Measurements from ENCODE around the gene MEGF11. TPM values are rescaled to one million over a fixed set of nuclear protein-coding genes. Genes with fewer than 3 reads are reported as not detected.

The MEGF11 gene
- polyA plus RNA-seq, 1 experiment, result 0.04 TPM

DNA sequence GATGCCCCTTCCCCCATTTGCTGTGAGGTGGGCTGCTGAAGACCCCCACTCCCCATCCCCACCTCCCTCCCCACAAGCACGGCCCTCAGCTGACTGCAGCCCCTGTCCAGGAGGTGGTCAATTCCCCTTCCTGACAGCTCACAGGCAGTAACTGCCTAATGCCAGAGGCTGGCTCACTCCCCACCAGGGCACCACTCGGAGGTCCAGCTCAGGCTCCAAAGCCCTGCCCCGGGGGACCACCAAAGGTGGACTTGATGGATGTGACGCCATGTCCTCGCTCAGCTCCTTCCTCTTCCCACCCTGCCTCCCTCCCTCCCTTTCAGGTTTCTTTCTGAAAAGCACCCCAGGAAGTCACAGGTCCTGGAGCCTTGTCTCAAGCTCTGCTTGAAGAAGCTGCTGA lies 82.8 kb downstream of the MEGF11 start:
- CTCF ChIA-PET, result no interaction called here

DNA sequence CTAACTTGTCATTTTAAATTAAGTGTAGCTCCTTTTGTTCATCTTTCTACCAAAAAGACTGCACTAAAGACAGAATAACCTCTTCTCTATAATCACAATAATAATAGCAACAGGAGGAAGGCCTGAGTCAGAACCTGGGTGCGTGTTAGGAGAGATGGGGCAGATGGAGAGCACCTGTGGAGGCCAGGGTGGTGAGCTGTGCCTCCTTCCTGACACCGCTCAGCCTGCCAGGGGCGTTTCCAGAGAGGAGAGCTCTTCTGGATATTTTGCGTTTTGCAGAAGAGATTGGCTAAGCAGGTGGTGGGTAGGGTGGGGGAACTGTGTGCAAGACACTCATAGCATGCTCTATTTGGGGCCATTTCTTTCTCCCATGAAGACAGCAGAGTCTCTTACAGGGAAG lies 83.5 kb downstream of the MEGF11 start:
- H3K27me3 ChIP-seq (ENCODE audit: control insufficient read depth, insufficient read depth, low read length), result peaks cover 7% of the 10 kb centered on the region
- no peak overlapping the region for H3K4me3 ChIP-seq (ENCODE audit: low read depth, low read length)
- ChIA-PET POLR2A (interaction anchor here (0.5 kb wide), 1 partner anchor 25 kb away, joined by 3 read pairs; no protein-coding TSS in a partner anchor), CTCF (interaction anchor here (0.6 to 0.7 kb wide), 2 partner anchors 12 to 14 kb away, joined by 3 to 4 read pairs; no protein-coding TSS in a partner anchor)
- no peak for DNase-seq (ENCODE audit: low read depth)
- no peaks in the 10 kb centered on the region for H3K36me3 ChIP-seq (ENCODE audit: control insufficient read depth, insufficient read depth, low read length)
- TF ChIP-seq, protein P1, sequence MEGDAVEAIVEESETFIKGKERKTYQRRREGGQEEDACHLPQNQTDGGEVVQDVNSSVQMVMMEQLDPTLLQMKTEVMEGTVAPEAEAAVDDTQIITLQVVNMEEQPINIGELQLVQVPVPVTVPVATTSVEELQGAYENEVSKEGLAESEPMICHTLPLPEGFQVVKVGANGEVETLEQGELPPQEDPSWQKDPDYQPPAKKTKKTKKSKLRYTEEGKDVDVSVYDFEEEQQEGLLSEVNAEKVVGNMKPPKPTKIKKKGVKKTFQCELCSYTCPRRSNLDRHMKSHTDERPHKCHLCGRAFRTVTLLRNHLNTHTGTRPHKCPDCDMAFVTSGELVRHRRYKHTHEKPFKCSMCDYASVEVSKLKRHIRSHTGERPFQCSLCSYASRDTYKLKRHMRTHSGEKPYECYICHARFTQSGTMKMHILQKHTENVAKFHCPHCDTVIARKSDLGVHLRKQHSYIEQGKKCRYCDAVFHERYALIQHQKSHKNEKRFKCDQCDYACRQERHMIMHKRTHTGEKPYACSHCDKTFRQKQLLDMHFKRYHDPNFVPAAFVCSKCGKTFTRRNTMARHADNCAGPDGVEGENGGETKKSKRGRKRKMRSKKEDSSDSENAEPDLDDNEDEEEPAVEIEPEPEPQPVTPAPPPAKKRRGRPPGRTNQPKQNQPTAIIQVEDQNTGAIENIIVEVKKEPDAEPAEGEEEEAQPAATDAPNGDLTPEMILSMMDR (IDR thresholded peaks at IDR 0.05; ENCODE audit: insufficient read depth, low read depth, low read length), result no peak

More for the DNA sequence above, 82.8 kb downstream of the MEGF11 start:
- TF ChIP-seq, protein P1 (IDR thresholded peaks at IDR 0.05; ENCODE audit: insufficient read depth, low read depth, low read length), result no peak
- DNase-seq (ENCODE audit: low read depth), result no peak
- Histone ChIP-seq H3K4me3 (ENCODE audit: low read depth, low read length) (no peak overlapping the region), H3K27me3 (ENCODE audit: control insufficient read depth, insufficient read depth, low read length) (peaks cover 10% of the 10 kb centered on the region), H3K36me3 (ENCODE audit: control insufficient read depth, insufficient read depth, low read length) (no peaks in the 10 kb centered on the region)
- POLR2A ChIA-PET, result interaction anchor here (0.5 kb wide), 1 partner anchor 26 kb away, joined by 3 read pairs; no protein-coding TSS in a partner anchor

DNA sequence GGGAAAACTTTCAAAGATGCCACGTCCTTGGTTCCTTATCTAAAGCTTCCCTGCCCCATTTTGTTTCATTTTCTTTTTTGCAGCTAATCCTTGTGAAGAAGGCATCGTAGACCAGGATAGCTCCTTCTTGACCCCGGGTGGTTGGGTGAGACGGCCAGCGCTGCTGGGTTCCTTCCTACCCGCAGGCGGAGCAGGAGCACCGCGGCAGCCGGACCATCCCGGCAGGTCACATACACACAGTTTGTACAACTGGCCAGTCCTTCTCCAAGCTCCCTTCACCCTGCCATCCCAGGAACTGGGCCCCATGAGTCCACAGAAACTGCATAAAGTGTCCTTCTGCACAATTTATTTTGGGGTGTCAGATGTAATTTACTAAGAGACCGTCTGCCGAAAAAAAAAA lies 83.9 kb downstream of the MEGF11 start:
- CTCF ChIA-PET, result interaction anchor here (0.6 to 0.7 kb wide), 2 partner anchors 11 to 15 kb away, joined by 3 to 4 read pairs; no protein-coding TSS in a partner anchor
- TF ChIP-seq, protein P1 (IDR thresholded peaks at IDR 0.05; ENCODE audit: insufficient read depth, low read depth, low read length), result no peak
- H3K36me3 ChIP-seq (ENCODE audit: control insufficient read depth, insufficient read depth, low read length), result no peaks in the 10 kb centered on the region
- H3K27me3 ChIP-seq (ENCODE audit: control insufficient read depth, insufficient read depth, low read length), result peaks cover 7% of the 10 kb centered on the region
- DNase-seq (ENCODE audit: low read depth), result no peak
- no peak overlapping the region for H3K4me3 ChIP-seq (ENCODE audit: low read depth, low read length)
- POLR2A ChIA-PET, result no interaction called here

DNA sequence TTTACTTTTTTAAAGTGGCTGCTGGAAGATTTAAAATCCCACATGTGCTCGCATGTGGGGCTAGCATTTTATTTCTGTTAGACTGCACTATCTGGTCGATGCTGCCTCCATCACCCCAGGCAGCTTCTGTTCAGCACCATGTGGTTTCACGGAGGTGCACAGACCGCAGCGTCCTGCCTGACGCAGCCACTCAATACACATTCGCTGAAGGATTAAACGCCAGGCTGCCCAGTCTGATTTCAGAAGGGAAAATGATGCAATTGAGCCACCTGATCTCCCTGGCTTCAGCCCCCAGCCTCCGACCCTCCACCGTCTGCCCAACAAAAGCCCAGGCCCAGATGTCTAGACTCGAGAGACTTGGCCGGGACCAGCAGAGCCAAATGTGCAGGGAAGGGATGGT lies 84.5 kb downstream of the MEGF11 start:
- ChIA-PET CTCF (no interaction called here), POLR2A (no interaction called here)
- peaks cover 6% of the 10 kb centered on the region for H3K27me3 ChIP-seq (ENCODE audit: control insufficient read depth, insufficient read depth, low read length)
- TF ChIP-seq, protein P1 (IDR thresholded peaks at IDR 0.05; ENCODE audit: insufficient read depth, low read depth, low read length), result no peak
- H3K4me3 ChIP-seq (ENCODE audit: low read depth, low read length), result no peak overlapping the region
- no peaks in the 10 kb centered on the region for H3K36me3 ChIP-seq (ENCODE audit: control insufficient read depth, insufficient read depth, low read length)
- DNase-seq (ENCODE audit: low read depth), result no peak

DNA sequence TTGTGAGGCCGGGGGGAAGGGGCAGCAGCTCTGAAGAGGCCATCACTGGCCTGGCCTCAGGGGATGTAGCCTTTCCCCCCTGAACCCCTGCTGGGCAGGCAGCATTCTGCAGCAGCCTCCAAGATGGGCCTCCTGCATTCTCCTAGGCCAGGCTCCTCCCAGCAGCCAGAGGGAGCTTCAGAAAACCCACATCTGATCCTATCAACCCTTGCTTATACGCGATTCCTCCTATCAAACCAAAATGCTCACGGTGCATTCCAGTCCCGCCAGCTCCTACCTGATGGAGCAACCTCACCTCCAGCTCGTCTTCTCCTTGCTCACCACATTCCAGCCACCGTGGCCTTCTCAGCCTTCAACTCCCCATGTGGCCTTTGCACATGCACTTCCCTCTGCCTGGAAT lies 85.7 kb downstream of the MEGF11 start:
- ChIA-PET POLR2A (no interaction called here), CTCF (interaction anchor here (0.9 kb wide), 1 partner anchor 187 kb away, joined by 4 read pairs; no protein-coding TSS in a partner anchor)
- DNase-seq (ENCODE audit: low read depth), result no peak
- Histone ChIP-seq H3K36me3 (ENCODE audit: control insufficient read depth, insufficient read depth, low read length) (no peaks in the 10 kb centered on the region), H3K27me3 (ENCODE audit: control insufficient read depth, insufficient read depth, low read length) (peaks cover 6% of the 10 kb centered on the region), H3K4me3 (ENCODE audit: low read depth, low read length) (no peak overlapping the region)
- TF ChIP-seq, protein P1 (IDR thresholded peaks at IDR 0.05; ENCODE audit: insufficient read depth, low read depth, low read length), result no peak
